ENCODE data around the gene CTCF. TPM values are rescaled to one million over a fixed set of nuclear protein-coding genes. Genes with fewer than 3 reads are reported as not detected.
A peak's percentile ranks its signal among the peaks of the same experiment; 100 is the strongest.

The CTCF gene
- total RNA-seq, 1 donor from 2014 or later: 36.0 TPM

- H3K9me3 ChIP-seq: no peaks in the 10 kb centered on the region
- DNase-seq: peak; percentile 62
- peaks cover 40% of the 10 kb centered on the region for H3K4me1 ChIP-seq
- intact Hi-C loops (cut with DNase I): no loop called here
- no peaks in the 10 kb centered on the region for H3K27me3 ChIP-seq
- ATAC-seq: peak; percentile 54
- no peak overlapping the region for H3K4me3 ChIP-seq
- peaks cover 78% of the 10 kb centered on the region for H3K36me3 ChIP-seq
- no peak overlapping the region for H3K27ac ChIP-seq
- TF ChIP-seq CTCF (IDR thresholded peaks at IDR 0.05): no peak
Observed at GRCh38 chr16:67542464-67542863, 19.9 kb upstream of the CTCF start.

GRCh38 chr16:67543036-67543435 lies 19.3 kb upstream of the CTCF start:
- intact Hi-C loops (cut with DNase I): no loop called here
- DNase-seq (peak; percentile 53), ATAC-seq (no peak)
- Histone ChIP-seq H3K27me3 (no peaks in the 10 kb centered on the region), H3K9me3 (no peaks in the 10 kb centered on the region), H3K36me3 (peaks cover 83% of the 10 kb centered on the region), H3K4me1 (peaks cover 46% of the 10 kb centered on the region), H3K4me3 (no peak overlapping the region), H3K27ac (no peak overlapping the region)
- no peak for TF ChIP-seq CTCF (IDR thresholded peaks at IDR 0.05)

- ATAC-seq: no peak
- TF ChIP-seq CTCF (IDR thresholded peaks at IDR 0.05): no peak
- Histone ChIP-seq H3K4me3 (no peak overlapping the region), H3K36me3 (peaks cover 84% of the 10 kb centered on the region), H3K27me3 (no peaks in the 10 kb centered on the region), H3K27ac (no peak overlapping the region), H3K4me1 (peaks cover 45% of the 10 kb centered on the region), H3K9me3 (no peaks in the 10 kb centered on the region)
- DNase-seq: no peak
- intact Hi-C loops (cut with DNase I): no loop called here
Observed at GRCh38 chr16:67543582-67543981, 18.7 kb upstream of the CTCF start.

GRCh38 chr16:67544329-67544841 lies 17.9 kb upstream of the CTCF start:
- intact Hi-C loops (cut with DNase I): no loop called here

GRCh38 chr16:67544844-67545664 lies 17.3 kb upstream of the CTCF start:
- no peak overlapping the region for H3K27ac ChIP-seq
- no peaks in the 10 kb centered on the region for H3K9me3 ChIP-seq
- H3K4me3 ChIP-seq: no peak overlapping the region
- intact Hi-C loops (cut with DNase I): no loop called here
- no peak for TF ChIP-seq CTCF (IDR thresholded peaks at IDR 0.05)
- no peaks in the 10 kb centered on the region for H3K27me3 ChIP-seq
- H3K4me1 ChIP-seq: peaks cover 37% of the 10 kb centered on the region
- ATAC-seq (no peak), DNase-seq (peak; percentile 60)
- peaks cover 73% of the 10 kb centered on the region for H3K36me3 ChIP-seq

More at GRCh38 chr16:67544329-67544841, 17.9 kb upstream of the CTCF start:
- ATAC-seq (no peak), DNase-seq (peak; percentile 54)
- H3K27ac ChIP-seq: no peak overlapping the region
- no peak overlapping the region for H3K4me3 ChIP-seq
- H3K4me1 ChIP-seq: peaks cover 37% of the 10 kb centered on the region
- peaks cover 80% of the 10 kb centered on the region for H3K36me3 ChIP-seq
- no peaks in the 10 kb centered on the region for H3K9me3 ChIP-seq
- peak; percentile 11 for TF ChIP-seq CTCF (IDR thresholded peaks at IDR 0.05)
- H3K27me3 ChIP-seq: no peaks in the 10 kb centered on the region

Measured in upper lobe of right lung (tissue), 1 donor.